HUES48 (cell line): ENCODE results near the gene CDH13.

Experiments used
- H3K27ac ChIP-seq: one replicate; pipeline ENCODE4 v1.7.0; 2013; ENCODE audit warnings: low read depth, low read length, inconsistent platforms
- H3K27me3 ChIP-seq: 2 replicates; pipeline ENCODE4 v1.6.1; 2013; ENCODE audit warnings: mild to moderate bottlenecking, low read length; ENCODE audit not compliant: control insufficient read depth, insufficient read depth
- H3K36me3 ChIP-seq: 2 replicates; pipeline ENCODE4 v1.6.1; 2013; ENCODE audit warnings: low read length; ENCODE audit not compliant: control insufficient read depth, insufficient read depth
- H3K4me1 ChIP-seq: 2 replicates; pipeline ENCODE4 v1.6.1; 2013; ENCODE audit warnings: mild to moderate bottlenecking, low read length; ENCODE audit not compliant: control insufficient read depth, insufficient read depth
- H3K4me3 ChIP-seq: 2 replicates; pipeline ENCODE4 v1.5.1; 2013; ENCODE audit warnings: mild to moderate bottlenecking, low read depth, low read length
- H3K9ac ChIP-seq: 2 replicates; pipeline ENCODE4 v1.6.1; 2013; ENCODE audit warnings: mild to moderate bottlenecking, low read depth, low read length, moderate library complexity
- H3K9me3 ChIP-seq: 2 replicates; pipeline ENCODE4 v1.6.1; 2013; ENCODE audit warnings: low read length; ENCODE audit not compliant: control insufficient read depth, insufficient read depth

CDH13 gene

GRCh38 chr16:83615953-83616350 lies 989.2 kb downstream of the CDH13 start:
- H3K4me1 ChIP-seq = no peaks in the 10 kb centered on the region
- no peaks in the 10 kb centered on the region for H3K27me3 ChIP-seq
- H3K36me3 ChIP-seq = no peaks in the 10 kb centered on the region
- H3K9me3 ChIP-seq = no peaks in the 10 kb centered on the region; the same call in 1 of the 2 replicates
- no peak overlapping the region for H3K4me3 ChIP-seq
- no peak overlapping the region for H3K27ac ChIP-seq
- H3K9ac ChIP-seq = no peak overlapping the region

- Histone ChIP-seq H3K9ac (no peak overlapping the region), H3K36me3 (no peaks in the 10 kb centered on the region), H3K9me3 (no peaks in the 10 kb centered on the region), H3K27me3 (no peaks in the 10 kb centered on the region), H3K4me3 (no peak overlapping the region), H3K27ac (no peak overlapping the region), H3K4me1 (peaks cover 5% of the 10 kb centered on the region)
Observed at GRCh38 chr16:83619381-83620150, 992.8 kb downstream of the CDH13 start.

- Histone ChIP-seq H3K27me3 (no peaks in the 10 kb centered on the region), H3K27ac (no peak overlapping the region), H3K4me3 (no peak overlapping the region), H3K36me3 (no peaks in the 10 kb centered on the region), H3K9ac (no peak overlapping the region), H3K9me3 (no peaks in the 10 kb centered on the region), H3K4me1 (peaks cover 12% of the 10 kb centered on the region)
Observed at GRCh38 chr16:83622010-83622409, 995.2 kb downstream of the CDH13 start.

- no peaks in the 10 kb centered on the region for H3K36me3 ChIP-seq
- no peak overlapping the region for H3K4me3 ChIP-seq
- no peaks in the 10 kb centered on the region for H3K27me3 ChIP-seq
- no peak overlapping the region for H3K27ac ChIP-seq
- no peaks in the 10 kb centered on the region for H3K9me3 ChIP-seq
- peaks cover 12% of the 10 kb centered on the region for H3K4me1 ChIP-seq
- no peak overlapping the region for H3K9ac ChIP-seq
Observed at GRCh38 chr16:83623091-83623730, 996.4 kb downstream of the CDH13 start.

- Histone ChIP-seq H3K9ac (no peak overlapping the region), H3K9me3 (no peaks in the 10 kb centered on the region), H3K4me1 (peaks cover 12% of the 10 kb centered on the region), H3K4me3 (no peak overlapping the region), H3K36me3 (no peaks in the 10 kb centered on the region), H3K27ac (no peak overlapping the region), H3K27me3 (no peaks in the 10 kb centered on the region)
Observed at GRCh38 chr16:83623892-83624291, 997.1 kb downstream of the CDH13 start.

- Histone ChIP-seq H3K4me1 (peaks cover 12% of the 10 kb centered on the region), H3K9ac (no peak overlapping the region), H3K4me3 (no peak overlapping the region), H3K27ac (no peak overlapping the region), H3K27me3 (no peaks in the 10 kb centered on the region), H3K9me3 (no peaks in the 10 kb centered on the region), H3K36me3 (no peaks in the 10 kb centered on the region)
Observed at GRCh38 chr16:83624429-83625120, 997.8 kb downstream of the CDH13 start.

GRCh38 chr16:83626204-83626603 lies 999.4 kb downstream of the CDH13 start:
- Histone ChIP-seq H3K4me3 (no peak overlapping the region), H3K27me3 (no peaks in the 10 kb centered on the region), H3K9ac (no peak overlapping the region), H3K9me3 (no peaks in the 10 kb centered on the region), H3K36me3 (no peaks in the 10 kb centered on the region), H3K4me1 (peaks cover 20% of the 10 kb centered on the region), H3K27ac (no peak overlapping the region)

- H3K27ac ChIP-seq = no peak overlapping the region
- no peaks in the 10 kb centered on the region for H3K27me3 ChIP-seq
- peaks cover 20% of the 10 kb centered on the region for H3K4me1 ChIP-seq
Observed at GRCh38 chr16:83626676-83627075, 999.9 kb downstream of the CDH13 start.

GRCh38 chr16:83627996-83628395 lies 1001.2 kb downstream of the CDH13 start:
- H3K36me3 ChIP-seq = no peaks in the 10 kb centered on the region
- no peaks in the 10 kb centered on the region for H3K27me3 ChIP-seq
- no peak overlapping the region for H3K4me3 ChIP-seq
- no peak overlapping the region for H3K9ac ChIP-seq
- no peaks in the 10 kb centered on the region for H3K9me3 ChIP-seq
- no peak overlapping the region for H3K27ac ChIP-seq
- H3K4me1 ChIP-seq = peaks cover 25% of the 10 kb centered on the region

More at GRCh38 chr16:83626676-83627075, 999.9 kb downstream of the CDH13 start:
- Histone ChIP-seq H3K36me3 (no peaks in the 10 kb centered on the region), H3K4me3 (no peak overlapping the region), H3K9me3 (no peaks in the 10 kb centered on the region), H3K9ac (no peak overlapping the region)

GRCh38 chr16:83629426-83629825 lies 1002.7 kb downstream of the CDH13 start:
- Histone ChIP-seq H3K27ac (no peak overlapping the region), H3K9ac (no peak overlapping the region), H3K27me3 (no peaks in the 10 kb centered on the region), H3K36me3 (no peaks in the 10 kb centered on the region), H3K4me1 (peaks cover 25% of the 10 kb centered on the region), H3K9me3 (no peaks in the 10 kb centered on the region), H3K4me3 (no peak overlapping the region)

GRCh38 chr16:83629836-83630235 lies 1003.1 kb downstream of the CDH13 start:
- H3K9me3 ChIP-seq = no peaks in the 10 kb centered on the region
- peaks cover 21% of the 10 kb centered on the region for H3K4me1 ChIP-seq
- no peak overlapping the region for H3K9ac ChIP-seq
- no peak overlapping the region for H3K27ac ChIP-seq
- no peaks in the 10 kb centered on the region for H3K36me3 ChIP-seq
- H3K4me3 ChIP-seq = no peak overlapping the region
- no peaks in the 10 kb centered on the region for H3K27me3 ChIP-seq
